ENCODE measurements around the gene VAV3. TPM values are rescaled to one million over a fixed set of nuclear protein-coding genes. Genes with fewer than 3 reads are reported as not detected.

The VAV3 gene
- total RNA-seq, 2 experiments from 2014 or later: 5.5 to 5.6 TPM

DNA sequence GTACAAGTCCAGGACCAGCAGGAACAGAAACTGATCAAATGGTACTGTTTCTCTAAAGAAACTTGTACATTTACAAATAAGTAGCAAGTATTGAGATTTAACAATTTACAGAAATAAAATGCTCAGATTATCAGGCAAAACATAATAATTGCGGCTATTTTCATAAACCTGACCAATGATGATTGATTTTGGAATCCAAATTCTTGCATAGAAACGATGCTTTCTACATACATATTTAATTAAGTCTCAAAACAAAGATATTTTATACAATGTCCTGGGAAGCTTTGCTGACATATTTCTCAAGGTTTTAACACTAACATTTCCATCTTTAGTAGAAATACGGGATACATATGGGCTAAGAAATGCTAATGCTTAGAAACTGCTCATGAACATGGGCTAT lies 157.1 kb downstream of the VAV3 start:
- Histone ChIP-seq H3K27me3 (ENCODE audit: control insufficient read depth in 1 of 2, insufficient read depth in 2 of 2, low read length in 2 of 2) (no peaks in the 10 kb centered on the region), H3K4me1 (ENCODE audit: insufficient read depth, low read length) (no peaks in the 10 kb centered on the region), H3K27ac (ENCODE audit: low read depth in 1 of 2, low read length in 2 of 2) (no peak overlapping the region), H3K9me3 (ENCODE audit: control insufficient read depth in 1 of 2, insufficient read depth in 1 of 2, low read length in 2 of 2) (no peaks in the 10 kb centered on the region), H3K36me3 (ENCODE audit: insufficient read depth, low read length) (no peaks in the 10 kb centered on the region), H3K4me3 (ENCODE audit: low read length) (no peak overlapping the region)
- DNase-seq (no peak), ATAC-seq (ENCODE audit: poor library complexity) (no peak)
- Mint-ChIP-seq H3K9me3 (no peaks in the 10 kb centered on the region), H3K4me1 (ENCODE audit: low read depth) (peaks cover 39% of the 10 kb centered on the region), H3K4me3 (no peak overlapping the region), H3K27me3 (no peaks in the 10 kb centered on the region), H3K36me3 (ENCODE audit: low read depth) (no peaks in the 10 kb centered on the region), H3K27ac (no peak overlapping the region)
- intact Hi-C loops (cut with DNase I, micrococcal nuclease): no loop called here
- TF ChIP-seq, protein P1, sequence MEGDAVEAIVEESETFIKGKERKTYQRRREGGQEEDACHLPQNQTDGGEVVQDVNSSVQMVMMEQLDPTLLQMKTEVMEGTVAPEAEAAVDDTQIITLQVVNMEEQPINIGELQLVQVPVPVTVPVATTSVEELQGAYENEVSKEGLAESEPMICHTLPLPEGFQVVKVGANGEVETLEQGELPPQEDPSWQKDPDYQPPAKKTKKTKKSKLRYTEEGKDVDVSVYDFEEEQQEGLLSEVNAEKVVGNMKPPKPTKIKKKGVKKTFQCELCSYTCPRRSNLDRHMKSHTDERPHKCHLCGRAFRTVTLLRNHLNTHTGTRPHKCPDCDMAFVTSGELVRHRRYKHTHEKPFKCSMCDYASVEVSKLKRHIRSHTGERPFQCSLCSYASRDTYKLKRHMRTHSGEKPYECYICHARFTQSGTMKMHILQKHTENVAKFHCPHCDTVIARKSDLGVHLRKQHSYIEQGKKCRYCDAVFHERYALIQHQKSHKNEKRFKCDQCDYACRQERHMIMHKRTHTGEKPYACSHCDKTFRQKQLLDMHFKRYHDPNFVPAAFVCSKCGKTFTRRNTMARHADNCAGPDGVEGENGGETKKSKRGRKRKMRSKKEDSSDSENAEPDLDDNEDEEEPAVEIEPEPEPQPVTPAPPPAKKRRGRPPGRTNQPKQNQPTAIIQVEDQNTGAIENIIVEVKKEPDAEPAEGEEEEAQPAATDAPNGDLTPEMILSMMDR (IDR thresholded peaks at IDR 0.05): no peak
- ChIA-PET CTCF (no interaction called here), POLR2A (no interaction called here)

DNA sequence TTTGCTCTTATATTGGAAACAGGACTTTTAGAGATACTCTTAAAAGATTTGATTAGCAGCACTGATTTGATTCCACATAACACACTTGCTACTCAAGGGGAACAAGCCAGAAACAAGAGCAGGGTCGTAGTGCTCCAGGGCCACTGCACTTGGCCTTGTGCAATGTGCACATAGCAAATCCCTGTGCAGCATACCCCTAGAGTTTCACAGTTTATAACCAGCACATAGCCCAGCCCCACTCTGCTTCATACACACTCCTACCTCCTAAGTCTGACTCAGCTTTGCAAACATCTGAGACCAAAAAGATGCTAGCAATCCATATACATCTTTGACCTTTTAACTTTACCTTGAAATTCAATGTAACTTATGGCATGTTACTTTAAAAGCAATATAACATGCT lies 157.6 kb downstream of the VAV3 start:
- Histone ChIP-seq H3K27me3 (ENCODE audit: control insufficient read depth in 1 of 2, insufficient read depth in 2 of 2, low read length in 2 of 2) (no peaks in the 10 kb centered on the region), H3K4me1 (ENCODE audit: insufficient read depth, low read length) (no peaks in the 10 kb centered on the region), H3K27ac (ENCODE audit: low read depth in 1 of 2, low read length in 2 of 2) (no peak overlapping the region), H3K36me3 (ENCODE audit: insufficient read depth, low read length) (no peaks in the 10 kb centered on the region), H3K9me3 (ENCODE audit: control insufficient read depth in 1 of 2, insufficient read depth in 1 of 2, low read length in 2 of 2) (no peaks in the 10 kb centered on the region), H3K4me3 (ENCODE audit: low read length) (no peak overlapping the region)
- no peaks in the 10 kb centered on the region for H3K27me3 Mint-ChIP-seq
- H3K27ac Mint-ChIP-seq: no peak overlapping the region
- CTCF ChIA-PET: no interaction called here
- TF ChIP-seq, protein P1 (IDR thresholded peaks at IDR 0.05): no peak
- DNase-seq (no peak), ATAC-seq (ENCODE audit: poor library complexity) (no peak)
- H3K9me3 Mint-ChIP-seq: no peaks in the 10 kb centered on the region
- H3K4me1 Mint-ChIP-seq (ENCODE audit: low read depth): peaks cover 43% of the 10 kb centered on the region
- POLR2A ChIA-PET: no interaction called here
- intact Hi-C loops (cut with DNase I, micrococcal nuclease): no loop called here
- no peaks in the 10 kb centered on the region for H3K36me3 Mint-ChIP-seq (ENCODE audit: low read depth)
- H3K4me3 Mint-ChIP-seq: no peak overlapping the region

DNA sequence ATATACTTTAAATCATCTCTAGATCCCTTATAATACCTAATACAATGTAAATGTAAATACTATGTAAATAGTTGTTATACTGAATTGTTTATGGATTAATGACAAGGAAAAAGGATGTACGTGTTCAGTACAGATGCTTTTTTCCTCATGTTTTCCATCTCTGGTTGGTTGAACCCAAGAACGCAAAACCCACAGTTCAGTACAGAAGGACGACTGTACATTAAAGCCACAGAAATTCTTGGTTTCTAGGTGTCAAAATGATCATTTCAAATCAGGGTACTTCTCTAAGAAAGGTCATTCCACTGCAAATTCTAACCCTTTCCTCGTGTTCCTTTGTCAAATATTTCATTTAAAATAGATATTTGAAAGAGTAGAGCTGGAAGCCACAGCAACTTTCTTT lies 158.1 kb downstream of the VAV3 start:
- no peak overlapping the region for H3K27ac Mint-ChIP-seq

More for the DNA sequence above, 158.1 kb downstream of the VAV3 start:
- intact Hi-C loops (cut with DNase I, micrococcal nuclease): no loop called here
- TF ChIP-seq, protein P1 (IDR thresholded peaks at IDR 0.05): no peak
- no peak for DNase-seq
- Histone ChIP-seq H3K27me3 (ENCODE audit: control insufficient read depth in 1 of 2, insufficient read depth in 2 of 2, low read length in 2 of 2) (no peaks in the 10 kb centered on the region), H3K36me3 (ENCODE audit: insufficient read depth, low read length) (no peaks in the 10 kb centered on the region), H3K9me3 (ENCODE audit: control insufficient read depth in 1 of 2, insufficient read depth in 1 of 2, low read length in 2 of 2) (no peaks in the 10 kb centered on the region), H3K4me1 (ENCODE audit: insufficient read depth, low read length) (no peaks in the 10 kb centered on the region), H3K4me3 (ENCODE audit: low read length) (no peak overlapping the region), H3K27ac (ENCODE audit: low read depth in 1 of 2, low read length in 2 of 2) (no peak overlapping the region)
- H3K4me1 Mint-ChIP-seq (ENCODE audit: low read depth): peaks cover 45% of the 10 kb centered on the region
- H3K27me3 Mint-ChIP-seq: no peaks in the 10 kb centered on the region
- H3K9me3 Mint-ChIP-seq: no peaks in the 10 kb centered on the region
- H3K4me3 Mint-ChIP-seq: no peak overlapping the region
- ATAC-seq (ENCODE audit: poor library complexity): no peak
- POLR2A ChIA-PET: no interaction called here
- H3K36me3 Mint-ChIP-seq (ENCODE audit: low read depth): no peaks in the 10 kb centered on the region
- CTCF ChIA-PET: no interaction called here

Data from CD4-positive, alpha-beta T cell (primary cell).